ENCODE measurements around the gene CSNK2A2. TPM values are rescaled to one million over a fixed set of nuclear protein-coding genes. Genes with fewer than 3 reads are reported as not detected.
A peak's percentile ranks its signal among the peaks of the same experiment; 100 is the strongest.

CSNK2A2 gene
- polyA plus RNA-seq, 1 donor, result 50.7 TPM

DNA sequence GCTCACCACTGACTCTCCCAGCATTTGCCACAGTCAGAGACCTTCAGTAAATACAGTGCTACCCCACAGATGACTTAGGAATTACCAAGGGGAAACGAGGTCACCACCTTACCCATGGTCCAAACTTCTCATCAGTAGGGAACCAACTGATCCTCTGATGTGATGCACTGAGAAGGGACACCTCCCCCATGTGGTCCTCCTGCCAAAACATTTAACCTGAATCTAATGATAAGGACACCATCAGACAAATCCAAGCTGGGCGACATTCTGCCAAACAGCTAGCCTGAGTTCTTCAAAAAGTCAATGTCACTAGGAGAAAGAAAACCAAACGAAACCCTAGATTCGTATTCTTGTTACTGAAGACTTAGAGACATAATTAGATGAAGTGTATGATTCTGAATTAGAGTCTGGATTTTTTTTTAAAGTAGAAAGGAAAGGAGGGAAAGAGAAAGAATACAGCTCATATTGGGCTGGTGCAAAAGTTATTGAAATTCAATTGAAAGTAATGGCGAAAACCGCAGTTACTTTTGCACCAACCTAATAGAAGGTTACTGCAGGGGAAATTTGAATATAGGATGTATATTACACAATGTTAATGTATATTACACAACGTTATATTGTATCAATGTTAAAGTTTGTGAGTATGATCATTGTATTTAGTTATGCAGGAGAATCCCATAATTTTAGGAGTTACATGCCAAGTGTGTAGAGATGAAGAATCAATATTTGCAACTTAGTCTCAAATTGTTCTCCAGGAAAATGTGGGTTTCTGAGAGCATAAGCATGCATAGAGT is 2.3 kb upstream of the CSNK2A2 start:
- Histone ChIP-seq H3K36me3 (ENCODE audit: control insufficient read depth, insufficient read depth, low read length) (peaks cover 6% of the 10 kb centered on the region), H3K9me3 (ENCODE audit: control insufficient read depth, low read depth, low read length) (no peaks in the 10 kb centered on the region), H3K27ac (ENCODE audit: low read length) (no peak overlapping the region), H3K4me3 (ENCODE audit: low read length) (no peak overlapping the region), H3K4me1 (ENCODE audit: control insufficient read depth, insufficient read depth, low read length) (peaks cover 4% of the 10 kb centered on the region), H3K27me3 (ENCODE audit: control insufficient read depth, insufficient read depth, low read length) (peaks cover 16% of the 10 kb centered on the region)
- no peak for DNase-seq
- WGBS (ENCODE audit: insufficient coverage, low lambda C conversion rate), result 96% methylated on average over 5 of the region's 7 CpGs

DNA sequence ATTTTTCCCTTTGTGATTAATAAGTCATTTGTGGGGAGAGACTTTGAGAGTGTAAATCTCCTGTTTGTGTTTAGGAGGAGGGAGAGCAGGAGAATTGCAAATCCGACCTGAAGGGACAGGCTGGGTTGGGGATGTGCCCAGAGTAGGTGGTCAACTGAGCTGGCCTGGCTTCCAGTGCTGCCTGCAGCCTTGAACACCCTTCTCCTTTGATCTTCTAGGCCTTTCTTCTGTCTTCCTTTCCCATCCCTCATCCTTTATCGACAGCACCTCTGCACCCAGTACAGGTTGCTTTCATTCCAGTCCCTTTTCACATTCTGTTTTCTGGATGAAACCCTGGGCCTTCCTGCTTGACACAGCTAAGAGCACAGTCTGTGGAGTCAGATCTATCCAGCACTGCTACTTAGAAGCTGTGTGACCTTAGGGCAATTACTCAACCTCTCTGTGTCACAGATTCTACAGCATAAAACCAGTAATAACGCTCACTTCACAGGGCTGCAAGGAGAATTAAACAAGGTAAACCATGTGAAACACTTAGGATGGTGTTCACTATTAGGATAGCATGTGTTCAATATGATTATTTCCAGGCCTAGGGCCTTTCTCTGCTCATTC is 1.0 kb upstream of the CSNK2A2 start:
- DNase-seq, result no peak
- peaks cover 16% of the 10 kb centered on the region for H3K27me3 ChIP-seq (ENCODE audit: control insufficient read depth, insufficient read depth, low read length)
- peaks cover 13% of the 10 kb centered on the region for H3K36me3 ChIP-seq (ENCODE audit: control insufficient read depth, insufficient read depth, low read length)
- peaks cover 4% of the 10 kb centered on the region for H3K4me1 ChIP-seq (ENCODE audit: control insufficient read depth, insufficient read depth, low read length)
- no CpG with 5 or more reads among the region's 3 CpGs for WGBS (ENCODE audit: insufficient coverage, low lambda C conversion rate)
- no peaks in the 10 kb centered on the region for H3K9me3 ChIP-seq (ENCODE audit: control insufficient read depth, low read depth, low read length)
- no peak overlapping the region for H3K4me3 ChIP-seq (ENCODE audit: low read length)
- H3K27ac ChIP-seq (ENCODE audit: low read length), result no peak overlapping the region

DNA sequence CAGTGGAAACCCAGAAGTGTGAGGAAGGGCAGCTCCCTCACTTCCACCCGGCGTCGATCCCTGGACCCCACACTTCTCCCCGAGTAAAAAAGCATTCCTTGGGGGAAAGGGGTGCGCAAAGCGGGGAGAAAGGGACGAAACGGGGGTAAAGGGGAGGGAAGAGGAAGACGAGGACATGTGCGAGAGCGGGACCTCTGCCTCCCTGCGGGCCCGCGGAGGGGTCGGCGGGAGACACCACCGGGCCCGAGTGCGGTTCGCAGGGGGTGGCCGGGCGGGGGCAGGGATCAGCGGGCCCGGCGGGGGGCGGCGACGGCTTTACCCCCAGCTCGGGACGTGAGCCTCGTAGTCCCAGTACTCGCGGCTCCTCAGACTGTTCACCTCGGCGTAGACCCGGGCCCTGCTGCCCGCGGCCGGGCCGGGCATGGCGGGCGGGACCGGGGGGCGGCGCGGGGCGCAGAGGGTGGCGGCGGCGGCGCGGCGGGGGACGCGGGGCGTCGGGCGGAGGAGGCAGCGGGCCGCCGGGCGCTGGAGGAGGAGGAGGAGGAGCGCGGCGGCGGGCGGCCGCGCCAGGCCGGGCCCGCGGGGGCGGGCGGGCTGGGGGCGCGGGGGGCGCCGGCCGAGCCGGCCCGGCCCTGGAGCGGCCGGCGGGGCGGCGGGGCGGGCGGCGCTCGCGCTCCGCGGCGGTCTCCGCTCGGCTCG is 443 bp downstream of the CSNK2A2 start:
- H3K36me3 ChIP-seq (ENCODE audit: control insufficient read depth, insufficient read depth, low read length), result peaks cover 20% of the 10 kb centered on the region
- no CpG with 5 or more reads among the region's 97 CpGs for WGBS (ENCODE audit: insufficient coverage, low lambda C conversion rate)
- DNase-seq, result no peak
- peaks cover 12% of the 10 kb centered on the region for H3K27me3 ChIP-seq (ENCODE audit: control insufficient read depth, insufficient read depth, low read length)
- H3K4me3 ChIP-seq (ENCODE audit: low read length), result peak overlapping the region; percentile 58
- H3K27ac ChIP-seq (ENCODE audit: low read length), result no peak overlapping the region
- peaks cover 4% of the 10 kb centered on the region for H3K4me1 ChIP-seq (ENCODE audit: control insufficient read depth, insufficient read depth, low read length)
- H3K9me3 ChIP-seq (ENCODE audit: control insufficient read depth, low read depth, low read length), result no peaks in the 10 kb centered on the region

DNA sequence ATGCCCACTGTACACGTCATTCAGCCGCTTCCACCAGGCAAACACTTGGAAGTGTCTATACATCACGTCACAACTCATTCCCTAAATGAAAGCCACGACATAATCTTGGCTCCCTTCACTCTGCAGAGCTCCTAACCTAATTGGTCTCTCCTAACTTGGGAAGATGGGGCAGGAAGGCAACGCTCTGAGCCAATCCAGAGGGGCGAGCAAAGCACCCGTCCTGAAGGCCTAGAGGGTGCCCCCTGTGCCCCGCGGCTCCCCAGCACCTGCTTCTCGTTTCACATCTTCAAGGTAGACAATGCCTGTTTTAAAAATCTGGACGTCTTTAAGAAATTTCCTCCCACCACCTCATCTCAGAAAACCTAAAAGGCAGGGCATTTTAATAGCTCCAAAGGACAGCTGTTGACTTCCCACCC is 1.0 kb downstream of the CSNK2A2 start:
- H3K27ac ChIP-seq (ENCODE audit: low read length), result no peak overlapping the region
- H3K27me3 ChIP-seq (ENCODE audit: control insufficient read depth, insufficient read depth, low read length), result peaks cover 12% of the 10 kb centered on the region
- peaks cover 4% of the 10 kb centered on the region for H3K4me1 ChIP-seq (ENCODE audit: control insufficient read depth, insufficient read depth, low read length)
- WGBS (ENCODE audit: insufficient coverage, low lambda C conversion rate), result no CpG with 5 or more reads among the region's 11 CpGs
- peak overlapping the region; percentile 58 for H3K4me3 ChIP-seq (ENCODE audit: low read length)
- no peaks in the 10 kb centered on the region for H3K9me3 ChIP-seq (ENCODE audit: control insufficient read depth, low read depth, low read length)
- H3K36me3 ChIP-seq (ENCODE audit: control insufficient read depth, insufficient read depth, low read length), result peaks cover 26% of the 10 kb centered on the region
- peak in 1 of 2 donors; percentile 14 for DNase-seq

DNA sequence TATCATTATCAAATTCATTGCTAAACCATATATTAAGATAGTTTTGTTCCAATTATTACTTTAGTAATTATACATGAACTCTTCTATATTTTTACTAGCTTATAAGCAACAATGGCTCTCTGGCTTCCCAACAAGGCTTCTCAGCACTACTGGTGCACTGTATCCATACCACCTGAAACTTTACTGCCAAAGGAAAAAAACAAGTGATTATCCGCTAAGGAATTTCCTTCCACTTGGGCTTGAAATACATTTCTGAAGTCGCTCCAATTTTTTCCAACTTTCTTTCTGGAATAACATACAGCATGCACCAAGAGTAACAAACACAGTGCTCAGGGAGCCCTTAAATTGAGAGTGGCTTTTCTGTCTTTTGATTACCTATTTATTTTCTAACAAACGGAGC is 2.1 kb downstream of the CSNK2A2 start:
- no peak overlapping the region for H3K4me3 ChIP-seq (ENCODE audit: low read length)
- H3K36me3 ChIP-seq (ENCODE audit: control insufficient read depth, insufficient read depth, low read length), result peaks cover 34% of the 10 kb centered on the region
- H3K9me3 ChIP-seq (ENCODE audit: control insufficient read depth, low read depth, low read length), result no peaks in the 10 kb centered on the region
- DNase-seq, result no peak
- peaks cover 5% of the 10 kb centered on the region for H3K27me3 ChIP-seq (ENCODE audit: control insufficient read depth, insufficient read depth, low read length)
- WGBS (ENCODE audit: insufficient coverage, low lambda C conversion rate), result 100% methylated on average over 2 of the region's 3 CpGs
- no peak overlapping the region for H3K27ac ChIP-seq (ENCODE audit: low read length)
- peaks cover 4% of the 10 kb centered on the region for H3K4me1 ChIP-seq (ENCODE audit: control insufficient read depth, insufficient read depth, low read length)

DNA sequence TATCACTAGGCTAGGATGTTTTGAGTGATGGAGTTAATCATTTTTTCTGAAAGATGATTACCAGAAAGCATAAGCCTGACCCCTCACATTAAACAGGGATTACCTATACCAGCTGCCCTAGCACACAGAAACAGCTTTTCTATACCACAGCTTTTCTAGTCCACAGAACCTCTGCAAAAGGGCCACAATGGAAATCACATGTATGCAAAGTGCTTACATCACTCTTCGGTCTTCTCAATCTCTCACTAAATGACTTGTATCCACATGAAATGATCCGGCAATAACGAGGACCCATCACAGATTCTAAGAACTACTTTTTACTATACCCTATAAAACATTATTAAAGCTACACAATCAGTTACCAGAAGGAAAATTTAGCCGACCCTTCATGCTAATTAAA is 2.6 kb downstream of the CSNK2A2 start:
- Histone ChIP-seq H3K9me3 (ENCODE audit: control insufficient read depth, low read depth, low read length) (no peaks in the 10 kb centered on the region), H3K4me1 (ENCODE audit: control insufficient read depth, insufficient read depth, low read length) (peaks cover 4% of the 10 kb centered on the region), H3K4me3 (ENCODE audit: low read length) (no peak overlapping the region), H3K36me3 (ENCODE audit: control insufficient read depth, insufficient read depth, low read length) (peaks cover 36% of the 10 kb centered on the region), H3K27ac (ENCODE audit: low read length) (no peak overlapping the region), H3K27me3 (ENCODE audit: control insufficient read depth, insufficient read depth, low read length) (peaks cover 5% of the 10 kb centered on the region)
- 100% methylated on average over 3 of the region's 4 CpGs for WGBS (ENCODE audit: insufficient coverage, low lambda C conversion rate)
- DNase-seq, result no peak

DNA sequence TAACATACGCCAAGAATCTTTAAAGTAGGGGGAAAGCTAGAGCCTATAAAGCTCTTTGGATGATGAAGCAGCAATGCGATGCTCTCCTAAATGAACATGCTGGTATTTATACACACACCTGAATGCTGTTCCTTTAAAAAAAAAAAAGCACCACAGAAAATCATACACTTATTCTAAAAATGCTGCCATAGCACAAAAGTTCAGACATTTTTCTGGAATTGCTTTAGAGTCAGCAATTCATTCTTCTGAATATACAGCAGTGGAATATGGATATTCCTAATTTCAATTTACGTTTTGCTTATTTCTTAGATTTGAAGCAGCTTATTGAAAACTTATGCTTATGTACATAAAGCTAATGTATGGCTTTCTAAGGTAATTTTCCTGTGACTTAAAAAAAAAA is 3.1 kb downstream of the CSNK2A2 start:
- no peak overlapping the region for H3K4me3 ChIP-seq (ENCODE audit: low read length)
- no peaks in the 10 kb centered on the region for H3K9me3 ChIP-seq (ENCODE audit: control insufficient read depth, low read depth, low read length)
- peaks cover 3% of the 10 kb centered on the region for H3K27me3 ChIP-seq (ENCODE audit: control insufficient read depth, insufficient read depth, low read length)
- H3K4me1 ChIP-seq (ENCODE audit: control insufficient read depth, insufficient read depth, low read length), result peaks cover 4% of the 10 kb centered on the region
- no peak overlapping the region for H3K27ac ChIP-seq (ENCODE audit: low read length)
- DNase-seq, result no peak
- WGBS (ENCODE audit: insufficient coverage, low lambda C conversion rate), result 80% methylated on average over 3 of the region's 3 CpGs
- peaks cover 41% of the 10 kb centered on the region for H3K36me3 ChIP-seq (ENCODE audit: control insufficient read depth, insufficient read depth, low read length)

DNA sequence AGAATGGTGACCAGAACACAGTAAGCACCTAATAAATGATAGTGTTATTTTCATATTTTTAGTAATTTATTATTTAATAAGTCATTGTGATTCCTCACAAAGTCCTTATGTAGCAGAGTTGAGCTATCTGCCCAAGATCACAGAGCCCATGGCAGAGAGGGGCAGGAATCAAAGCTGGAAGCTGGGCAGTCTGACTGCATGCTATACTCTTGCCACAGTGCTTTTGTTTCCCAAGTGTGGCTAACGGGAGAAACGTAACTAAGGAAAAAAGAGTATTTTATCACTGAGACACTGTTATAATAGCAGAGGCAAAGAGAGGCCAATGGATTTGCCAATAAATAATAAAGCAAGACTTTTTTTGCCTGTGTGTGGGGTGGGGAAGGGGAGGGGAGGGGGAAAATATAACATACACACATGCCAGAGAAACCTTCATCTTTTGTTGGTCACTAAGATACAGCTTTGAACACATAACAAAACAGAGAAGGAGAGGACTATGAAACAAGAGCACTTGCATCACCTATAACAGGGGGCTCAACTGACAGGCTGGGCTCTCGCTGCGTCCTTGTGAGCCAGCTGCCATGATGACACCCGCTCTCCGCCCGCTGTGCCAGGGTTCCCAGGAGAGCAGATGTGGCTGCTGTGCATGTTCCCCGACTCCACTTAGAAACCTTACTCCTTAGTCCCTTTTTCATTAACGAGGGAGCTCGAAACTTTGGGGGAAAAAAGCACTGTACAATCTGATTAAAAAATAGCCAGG is 10.1 kb downstream of the CSNK2A2 start:
- Histone ChIP-seq H3K9me3 (ENCODE audit: control insufficient read depth, low read depth, low read length) (no peaks in the 10 kb centered on the region), H3K27me3 (ENCODE audit: control insufficient read depth, insufficient read depth, low read length) (no peaks in the 10 kb centered on the region), H3K4me3 (ENCODE audit: low read length) (no peak overlapping the region), H3K27ac (ENCODE audit: low read length) (no peak overlapping the region), H3K4me1 (ENCODE audit: control insufficient read depth, insufficient read depth, low read length) (no peaks in the 10 kb centered on the region), H3K36me3 (ENCODE audit: control insufficient read depth, insufficient read depth, low read length) (peaks cover 61% of the 10 kb centered on the region)
- no CpG with 5 or more reads among the region's 10 CpGs for WGBS (ENCODE audit: insufficient coverage, low lambda C conversion rate)
- no peak for DNase-seq

DNA sequence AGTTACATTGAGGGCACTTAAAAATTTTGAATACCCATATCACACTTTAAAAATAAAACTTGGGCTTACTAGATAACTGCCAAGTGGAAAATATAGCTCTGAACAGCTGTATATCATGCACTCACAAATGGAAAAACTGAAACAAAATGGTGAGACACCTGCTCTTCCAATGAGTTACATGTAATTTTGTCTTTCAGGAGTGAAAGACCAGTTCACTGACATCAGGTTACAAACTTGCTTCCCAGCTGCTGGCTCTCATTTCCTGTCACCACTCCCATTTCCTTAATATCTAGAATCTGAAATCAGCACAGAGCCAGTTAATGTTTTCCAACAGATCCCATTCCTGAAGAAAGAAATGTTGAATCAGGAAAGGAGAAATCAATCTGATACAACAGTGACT is 10.8 kb downstream of the CSNK2A2 start:
- H3K4me1 ChIP-seq (ENCODE audit: control insufficient read depth, insufficient read depth, low read length), result no peaks in the 10 kb centered on the region
- no peak overlapping the region for H3K27ac ChIP-seq (ENCODE audit: low read length)
- no peak overlapping the region for H3K4me3 ChIP-seq (ENCODE audit: low read length)
- no peak for DNase-seq
- H3K27me3 ChIP-seq (ENCODE audit: control insufficient read depth, insufficient read depth, low read length), result no peaks in the 10 kb centered on the region
- peaks cover 57% of the 10 kb centered on the region for H3K36me3 ChIP-seq (ENCODE audit: control insufficient read depth, insufficient read depth, low read length)
- no peaks in the 10 kb centered on the region for H3K9me3 ChIP-seq (ENCODE audit: control insufficient read depth, low read depth, low read length)

All from large intestine (tissue), 3 donors.